Endothelial cell of umbilical vein (primary cell): ENCODE results near the gene SLC38A8. TPM values are rescaled to one million over a fixed set of nuclear protein-coding genes. Genes with fewer than 3 reads are reported as not detected.

Source experiments
- BruUV-seq: library from RNA; stranded (reverse); fragments of 400-500 nt; replicated peaks from 2 replicates; lab custom pipeline; 2021; lab: Mats Ljungman, UMichigan
- CTCF ChIA-PET: fragments of 300-600, 350-600 bp; sonication (Branson Sonifier 250); formaldehyde crosslinking; loops from one replicate; lab custom pipeline; 2021; ENCODE audit warnings: antibody characterized with exemption, inconsistent platforms; lab: Charles Lee
- POLR2A ChIA-PET: fragments of 300-600, 350-600 bp; sonication (Branson Sonifier 250); formaldehyde crosslinking; loops from one replicate; lab custom pipeline; 2021; ENCODE audit warnings: antibody characterized with exemption, inconsistent platforms; lab: Charles Lee
- DNase-seq: peaks from one replicate; pipeline ENCODE4 v3.0.0-alpha.2; 2011; ENCODE audit warnings: low read depth, low spot score
- FAIRE-seq: peaks from 2 replicates; lab custom pipeline; 2011; peaks lifted over from hg19 to GRCh38; lab: Jason Lieb, UNC
- H2AFZ ChIP-seq: 2 replicates; pipeline ENCODE4 v1.6.0; 2012; ENCODE audit warnings: low read depth, low read length, control low read depth, inconsistent platforms
- H3K27ac ChIP-seq: 2 replicates; pipeline ENCODE4 v1.5.1; 2011; ENCODE audit warnings: low read depth, mild to moderate bottlenecking, control low read depth, low read length, moderate library complexity; ENCODE audit not compliant: insufficient read depth
- H3K27me3 ChIP-seq, 2 experiments: 2 replicates each; pipeline versions ENCODE4 v1.6.0 to v1.6.1; 2011; ENCODE audit warnings: low read length in 2 of 2, mixed read lengths in 1 of 2; ENCODE audit not compliant: control insufficient read depth in 2 of 2, insufficient read depth in 2 of 2
- H3K36me3 ChIP-seq, 2 experiments: 2 replicates in 1 of 2; 3 replicates in 1 of 2; pipeline ENCODE4 v1.5.1; 2011; ENCODE audit warnings: low read length in 2 of 2, mild to moderate bottlenecking in 1 of 2, moderate library complexity in 1 of 2; ENCODE audit not compliant: control insufficient read depth in 2 of 2, insufficient read depth in 2 of 2; ENCODE audit errors: extremely low read depth in 1 of 2
- H3K4me1 ChIP-seq: 3 replicates; pipeline ENCODE4 v1.5.1; 2011; ENCODE audit warnings: mild to moderate bottlenecking, low read length; ENCODE audit not compliant: control insufficient read depth, insufficient read depth; ENCODE audit errors: extremely low read depth
- H3K4me2 ChIP-seq: 2 replicates; pipeline ENCODE4 v1.6.1; 2011; ENCODE audit warnings: low read length, control low read depth, mixed read lengths; ENCODE audit not compliant: insufficient read depth
- H3K4me3 ChIP-seq, 3 experiments: fragments of 200-600 bp in 1 of 3; sonication (generic), shearing (Covaris generic) in 1 of 3; replicated peaks in 1 of 3; 2 replicates each; pipeline ENCODE4 v1.5.1; 2011 to 2016; ENCODE audit warnings: control low read depth in 3 of 3, low read length in 3 of 3, mild to moderate bottlenecking in 2 of 3, inconsistent platforms in 1 of 3, low read depth in 1 of 3, moderate library complexity in 1 of 3; ENCODE audit not compliant: insufficient read depth in 1 of 3
- H3K79me2 ChIP-seq: 2 replicates; pipeline ENCODE4 v1.6.0; 2012; ENCODE audit warnings: low read length, inconsistent platforms; ENCODE audit not compliant: control insufficient read depth, insufficient read depth
- H3K9ac ChIP-seq: replicated peaks from 2 replicates; pipeline ENCODE3; 2011; ENCODE audit warnings: low read length, control low read depth; ENCODE audit not compliant: insufficient read depth; ENCODE audit errors: extremely low read depth
- H3K9me1 ChIP-seq: replicated peaks from 3 replicates; pipeline ENCODE4 v1.6.0; 2011; ENCODE audit warnings: mild to moderate bottlenecking, low read length; ENCODE audit not compliant: control insufficient read depth, insufficient read depth; ENCODE audit errors: extremely low read depth
- H3K9me3 ChIP-seq: replicated peaks from 2 replicates; pipeline ENCODE4 v1.5.1; 2012; ENCODE audit warnings: low read length, inconsistent platforms; ENCODE audit not compliant: control insufficient read depth, insufficient read depth
- H4K20me1 ChIP-seq: replicated peaks from 2 replicates; pipeline ENCODE3; 2011; ENCODE audit warnings: mild to moderate bottlenecking, low read length; ENCODE audit not compliant: control insufficient read depth, insufficient read depth; ENCODE audit errors: extremely low read depth
- CTCF ChIP-seq, 2 donors: IDR thresholded peaks; 1 replicate in 1 of 2; 2 replicates in 1 of 2; pipeline ENCODE4 v1.5.1; 2011; ENCODE audit warnings: low read length in 2 of 2, mild to moderate bottlenecking in 2 of 2, moderate library complexity in 2 of 2, control low read depth in 1 of 2, inconsistent platforms in 1 of 2, low read depth in 1 of 2; ENCODE audit not compliant: insufficient read depth in 1 of 2; ENCODE audit errors: extremely low read depth in 1 of 2
- EZH2 ChIP-seq: IDR thresholded peaks from 2 replicates; pipeline ENCODE4 v1.6.1; 2012; ENCODE audit warnings: borderline replicate concordance, low read depth, mild to moderate bottlenecking, moderate library complexity, low read length, inconsistent platforms; ENCODE audit not compliant: severe bottlenecking
- FOS ChIP-seq: IDR thresholded peaks from 2 replicates; pipeline ENCODE4 v1.6.1; 2011; ENCODE audit warnings: mild to moderate bottlenecking, low read length, moderate library complexity, borderline replicate concordance; ENCODE audit not compliant: insufficient read depth
- GATA2 ChIP-seq: IDR thresholded peaks from 2 replicates; pipeline ENCODE4 v1.7.0; 2011; ENCODE audit warnings: low read depth, mild to moderate bottlenecking, moderate library complexity, mixed read lengths, low read length; ENCODE audit not compliant: insufficient read length, insufficient read depth
- JUN ChIP-seq: IDR thresholded peaks from 2 replicates; pipeline ENCODE4 v1.6.1; 2011; ENCODE audit warnings: borderline replicate concordance, low read depth; ENCODE audit not compliant: insufficient read length, insufficient read depth
- MAX ChIP-seq: IDR thresholded peaks from 2 replicates; pipeline ENCODE4 v1.6.1; 2011; ENCODE audit not compliant: insufficient read depth, insufficient read length
- MYC ChIP-seq: IDR thresholded peaks from one replicate; pipeline ENCODE4 v1.6.1; 2011; ENCODE audit warnings: mild to moderate bottlenecking, low read depth, low read length
- POLR2A ChIP-seq: IDR thresholded peaks from 2 replicates; pipeline ENCODE4 v1.6.1; 2012; ENCODE audit warnings: low read depth, mild to moderate bottlenecking, control low read depth, low read length
- POLR2AphosphoS5 ChIP-seq: IDR thresholded peaks from 2 replicates; pipeline ENCODE4 v1.6.1; 2012; ENCODE audit warnings: low read depth, mild to moderate bottlenecking, control low read depth, low read length, moderate library complexity; ENCODE audit not compliant: insufficient read depth
- dilution Hi-C: fragments of 300-500 bp; cut with MboI; formaldehyde crosslinking; loops from one replicate; pipeline ENCODE4 v1.15.0; 2019; ENCODE audit warnings: low sequenced_read_pairs; ENCODE audit not compliant: extremely low pct_ligation_motif_present
- intact Hi-C: fragments of 100-400 bp; cut with micrococcal nuclease; formaldehyde crosslinking; loops from one replicate; pipeline ENCODE4 v1.10.0; 2022
- polyA plus RNA-seq, 4 experiments: library from polyadenylated mRNA; depleted of rRNA in 3 of 4; stranded (reverse) in 3 of 4; unstranded in 1 of 4; fragments of >200 nt; gene quantifications; 2 replicates each; pipeline versions ENCODE4 v1.2.1 to v1.2.3, GENCODE V29; 2011 to 2012; ENCODE audit warnings: missing spikeins in 1 of 4
- total RNA-seq: library from RNA; stranded (reverse); gene quantifications from 2 replicates; pipeline ENCODE4 v1.2.3, GENCODE V29; 2021

Gene SLC38A8
- total and polyA plus RNA-seq, 2 donors (not counting 3 experiments of a cell fraction or from before 2014, with no cell fraction given) = not detected

GRCh38 chr16:84021488-84021887 is 21.1 kb downstream of the SLC38A8 start:
- dilution Hi-C loops = no loop called here
- no TSS peak for BruUV-seq
- POLR2A ChIA-PET = no interaction called here
- no peak overlapping the region for H3K9ac ChIP-seq
- H3K9me3 ChIP-seq = no peaks in the 10 kb centered on the region
- TF ChIP-seq POLR2AphosphoS5 (no peak), MAX (no peak), GATA2 (no peak), FOS (no peak), JUN (no peak), MYC (no peak), EZH2 (no peak), POLR2A (no peak), CTCF (IDR thresholded peaks at IDR 0.05; ENCODE audit: extremely low read depth in 1 of 2, insufficient read depth in 1 of 2, low read depth in 1 of 2, low read length in 2 of 2) (no peak)
- FAIRE-seq (no peak), DNase-seq (no peak)
- no peaks in the 10 kb centered on the region for H3K27me3 ChIP-seq
- no peak overlapping the region for H3K4me2 ChIP-seq
- H3K36me3 ChIP-seq = no peaks in the 10 kb centered on the region
- H4K20me1 ChIP-seq = no peaks in the 10 kb centered on the region
- CTCF ChIA-PET = no interaction called here
- no peaks in the 10 kb centered on the region for H3K79me2 ChIP-seq
- H3K9me1 ChIP-seq = no peaks in the 10 kb centered on the region
- H3K4me1 ChIP-seq = no peaks in the 10 kb centered on the region
- no peak overlapping the region for H3K27ac ChIP-seq
- H3K4me3 ChIP-seq = no peak overlapping the region
- H2AFZ ChIP-seq = no peak overlapping the region
- intact Hi-C loops = no loop called here
